ENCODE results near the gene N4BP2L2. TPM values are rescaled to one million over a fixed set of nuclear protein-coding genes. Genes with fewer than 3 reads are reported as not detected.

Gene N4BP2L2
- total and polyA plus RNA-seq, 9 of the 15 experiments (the other 6 are each of a cell fraction or from before 2014, with no cell fraction given): 33.9 to 76.4 (median 48.7) TPM

- in situ Hi-C loops (cut with MboI): no loop called here
- Histone ChIP-seq H3K4me3 (no peak overlapping the region), H3K9me3 (replicated peaks; ENCODE audit: control insufficient read depth, insufficient read depth, low read depth, low read length) (no peaks in the 10 kb centered on the region), H3K4me1 (replicated peaks in 1 of 2; ENCODE audit: control insufficient read depth in 2 of 2, insufficient read depth in 2 of 2, low read length in 2 of 2) (no peaks in the 10 kb centered on the region), H3K79me2 (ENCODE audit: control insufficient read depth, insufficient read depth, low read length) (no peaks in the 10 kb centered on the region), H3K9me1 (ENCODE audit: control insufficient read depth, insufficient read depth, low read length) (no peaks in the 10 kb centered on the region), H3K4me2 (ENCODE audit: insufficient read depth, low read length) (no peak overlapping the region), H2AFZ (ENCODE audit: low read depth, low read length) (no peak overlapping the region), H3K27me3 (ENCODE audit: control insufficient read depth in 2 of 2, insufficient read depth in 2 of 2, low read length in 2 of 2) (no peaks in the 10 kb centered on the region), H3K27ac (ENCODE audit: extremely low read depth, low read depth, low read length) (no peak overlapping the region), H3K9ac (ENCODE audit: insufficient read depth in 1 of 2, low read depth in 2 of 2, low read length in 2 of 2) (no peak overlapping the region), H3K36me3 (ENCODE audit: control insufficient read depth, insufficient read depth, low read length) (no peaks in the 10 kb centered on the region), H4K20me1 (replicated peaks; ENCODE audit: control insufficient read depth, insufficient read depth, low read length) (no peaks in the 10 kb centered on the region)
- FAIRE-seq (no peak), DNase-seq (ENCODE audit: extremely low read depth in 1 of 4, low spot score in 3 of 4) (no peak), ATAC-seq (no peak)
- TF ChIP-seq PHTF2 (CRISPR knock-in tag; IDR thresholded peaks at IDR 0.05): no peak
- no peak for TF ChIP-seq CSDE1 (IDR thresholded peaks at IDR 0.05)
- no peak for TF ChIP-seq SMARCA5 (IDR thresholded peaks at IDR 0.05)
- no peak for TF ChIP-seq SLC30A9 (CRISPR knock-in tag; IDR thresholded peaks at IDR 0.05)
- no peak for TF ChIP-seq ESRRB (CRISPR knock-in tag; IDR thresholded peaks at IDR 0.05; ENCODE audit: borderline replicate concordance)
- TF ChIP-seq MBD2 (IDR thresholded peaks at IDR 0.05; ENCODE audit: borderline replicate concordance, low read depth): no peak
- no peak for TF ChIP-seq HINFP (tag; conservative IDR thresholded peaks at IDR 0.05; ENCODE audit: low read depth)
- TF ChIP-seq, protein P1, sequence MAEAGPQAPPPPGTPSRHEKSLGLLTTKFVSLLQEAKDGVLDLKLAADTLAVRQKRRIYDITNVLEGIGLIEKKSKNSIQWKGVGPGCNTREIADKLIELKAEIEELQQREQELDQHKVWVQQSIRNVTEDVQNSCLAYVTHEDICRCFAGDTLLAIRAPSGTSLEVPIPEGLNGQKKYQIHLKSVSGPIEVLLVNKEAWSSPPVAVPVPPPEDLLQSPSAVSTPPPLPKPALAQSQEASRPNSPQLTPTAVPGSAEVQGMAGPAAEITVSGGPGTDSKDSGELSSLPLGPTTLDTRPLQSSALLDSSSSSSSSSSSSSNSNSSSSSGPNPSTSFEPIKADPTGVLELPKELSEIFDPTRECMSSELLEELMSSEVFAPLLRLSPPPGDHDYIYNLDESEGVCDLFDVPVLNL (CRISPR knock-in tag; IDR thresholded peaks at IDR 0.05; ENCODE audit: low read depth): no peak
- no peak for TF ChIP-seq ZNF431 (CRISPR knock-in tag; IDR thresholded peaks at IDR 0.05)
- no peak for TF ChIP-seq KDM4B (IDR thresholded peaks at IDR 0.05; ENCODE audit: borderline replicate concordance in 2 of 2, low read depth in 1 of 2)
- TF ChIP-seq TRIM25 (IDR thresholded peaks at IDR 0.05; ENCODE audit: borderline replicate concordance): no peak
- TF ChIP-seq E4F1 (CRISPR knock-in tag; IDR thresholded peaks at IDR 0.05; ENCODE audit: borderline replicate concordance): no peak
- BruUV-seq (replicated peaks): no TSS peak
- ChIA-PET POLR2A (no interaction called here), CTCF (ENCODE audit: low intra/inter-chr PET ratio) (no interaction called here)
- intact Hi-C loops (cut with micrococcal nuclease): no loop called here
- 60% methylated on average over 4 of the region's 4 CpGs for WGBS (ENCODE audit: insufficient coverage, low coverage, missing lambda C conversion rate)
These were observed 99.7 kb downstream of the N4BP2L2 start for GRCh38 chr13:32438871-32439270.
